ENCODE measurements around the gene ZCCHC7.

The ZCCHC7 gene

GRCh38 chr9:37342895-37343294 is 222.5 kb downstream of the ZCCHC7 start:
- no peak for DNase-seq

DNA sequence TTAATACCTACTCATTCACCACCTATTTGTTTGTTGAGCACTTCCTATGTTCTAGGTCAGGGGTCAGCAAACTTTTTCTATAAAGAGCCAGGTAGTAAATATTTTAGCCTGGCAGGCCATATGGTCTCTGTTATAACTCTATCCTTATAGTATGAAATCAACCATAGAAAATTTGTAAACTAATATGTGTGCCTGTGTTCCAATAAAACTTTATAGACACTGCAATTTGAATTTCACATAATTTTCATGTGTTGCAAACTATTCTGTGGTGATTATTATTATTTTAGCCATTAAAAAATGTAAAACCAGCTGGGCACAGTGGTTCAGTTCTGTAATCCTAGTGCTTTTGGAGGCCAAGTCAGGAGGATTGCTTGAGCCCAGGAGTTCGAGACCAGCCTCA is 223.3 kb downstream of the ZCCHC7 start:
- DNase-seq, result no peak

GRCh38 chr9:37345038-37345437 is 224.7 kb downstream of the ZCCHC7 start:
- DNase-seq, result no peak

DNA sequence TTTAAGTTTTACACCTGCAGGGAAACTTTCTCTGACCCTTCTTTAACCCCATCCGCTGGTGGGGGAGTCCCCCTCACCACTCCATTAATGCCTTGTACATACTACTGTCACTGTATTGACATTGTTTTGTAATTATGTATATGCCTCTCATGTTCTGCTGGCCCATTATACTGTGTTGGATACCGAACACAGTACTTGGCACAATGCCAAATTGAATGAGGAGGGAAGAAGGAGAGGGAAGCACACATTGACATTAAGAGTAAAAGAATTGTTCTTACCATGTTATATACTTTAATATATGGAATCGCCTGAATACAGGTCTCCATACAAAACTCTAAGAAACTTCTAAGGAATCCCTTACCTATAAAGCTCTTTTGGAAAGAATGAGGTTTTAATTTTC is 228.5 kb downstream of the ZCCHC7 start:
- DNase-seq, result no peak

GRCh38 chr9:37350486-37351190 is 230.3 kb downstream of the ZCCHC7 start:
- no peak for DNase-seq

DNA sequence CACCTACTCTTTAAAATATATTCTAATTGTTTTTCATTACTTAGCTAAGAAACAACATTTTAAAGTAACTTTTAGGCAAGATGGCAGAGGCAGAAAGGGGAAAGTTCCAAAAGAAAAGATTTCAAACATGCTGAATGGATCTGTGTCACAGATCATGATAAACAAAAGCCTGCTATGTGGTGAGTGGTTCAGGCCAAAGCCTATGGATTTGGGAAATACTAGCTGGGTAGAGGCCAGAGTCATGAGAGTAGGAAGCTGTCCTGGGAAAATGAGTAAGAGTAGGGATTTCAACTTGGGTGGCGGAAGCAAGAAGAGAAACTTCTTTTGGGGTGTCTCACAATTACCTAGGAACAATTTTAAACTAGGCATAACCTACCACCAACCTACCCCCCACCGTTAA is 233.4 kb downstream of the ZCCHC7 start:
- no peak for DNase-seq

GRCh38 chr9:37362430-37362829 is 242.1 kb downstream of the ZCCHC7 start:
- no peak for DNase-seq

DNA sequence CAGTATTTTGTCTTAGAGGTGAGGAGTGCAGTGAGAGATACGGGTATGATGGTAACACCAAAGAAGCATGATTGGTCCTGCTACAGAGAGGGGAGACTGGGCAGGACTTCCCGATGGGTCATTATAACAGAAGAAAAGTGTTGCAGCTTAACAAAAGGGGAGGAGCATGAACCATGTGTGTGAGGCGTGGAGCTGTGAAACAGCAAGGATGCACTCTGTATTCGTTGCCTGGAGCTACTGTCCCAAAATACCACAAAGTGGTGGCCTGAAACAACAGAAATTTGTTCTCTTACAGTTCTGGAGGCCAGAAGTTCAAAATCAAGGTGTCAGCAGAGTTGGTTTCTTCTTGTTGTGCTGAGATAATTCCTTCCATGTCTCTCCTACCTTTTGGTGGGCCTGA is 242.8 kb downstream of the ZCCHC7 start:
- no peak for DNase-seq

- DNase-seq, result no peak
These were observed 243.8 kb downstream of the ZCCHC7 start for GRCh38 chr9:37364136-37364535.

DNA sequence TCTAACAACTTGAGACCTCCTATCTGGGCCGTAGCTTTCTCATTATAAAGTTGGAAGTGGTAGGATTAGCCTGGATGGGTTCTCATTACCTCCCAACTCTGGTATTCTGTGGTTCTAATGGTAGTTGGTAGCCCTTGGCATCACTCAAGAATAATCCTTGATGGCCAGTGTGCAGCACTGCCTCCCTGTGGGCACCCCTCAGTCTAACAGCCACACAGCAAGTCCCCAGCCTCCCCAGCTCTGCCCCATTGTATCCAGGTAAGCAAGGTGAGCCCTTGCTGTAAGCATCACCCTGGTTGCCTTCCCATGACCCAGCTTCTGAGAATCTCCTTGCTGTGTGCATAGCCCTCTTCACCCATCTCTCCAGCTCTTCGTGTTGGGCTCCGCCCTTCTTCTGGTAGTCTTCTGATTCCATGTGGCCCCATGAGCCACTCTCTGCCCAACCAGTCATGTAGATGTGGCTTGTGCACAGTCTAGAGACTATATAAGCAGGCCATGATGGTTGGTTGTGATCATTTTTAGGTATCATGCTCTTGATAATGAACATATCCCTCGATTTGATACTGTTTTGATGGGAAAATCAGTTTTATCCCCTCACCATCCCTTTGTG is 244.5 kb downstream of the ZCCHC7 start:
- DNase-seq, result no peak

- DNase-seq, result no peak
These were observed 249.3 kb downstream of the ZCCHC7 start for GRCh38 chr9:37369671-37370070.

GRCh38 chr9:37370282-37370681 is 249.9 kb downstream of the ZCCHC7 start:
- no peak for DNase-seq

GRCh38 chr9:37370968-37371563 is 250.7 kb downstream of the ZCCHC7 start:
- DNase-seq, result no peak

GRCh38 chr9:37371565-37372464 is 251.4 kb downstream of the ZCCHC7 start:
- DNase-seq, result no peak

DNA sequence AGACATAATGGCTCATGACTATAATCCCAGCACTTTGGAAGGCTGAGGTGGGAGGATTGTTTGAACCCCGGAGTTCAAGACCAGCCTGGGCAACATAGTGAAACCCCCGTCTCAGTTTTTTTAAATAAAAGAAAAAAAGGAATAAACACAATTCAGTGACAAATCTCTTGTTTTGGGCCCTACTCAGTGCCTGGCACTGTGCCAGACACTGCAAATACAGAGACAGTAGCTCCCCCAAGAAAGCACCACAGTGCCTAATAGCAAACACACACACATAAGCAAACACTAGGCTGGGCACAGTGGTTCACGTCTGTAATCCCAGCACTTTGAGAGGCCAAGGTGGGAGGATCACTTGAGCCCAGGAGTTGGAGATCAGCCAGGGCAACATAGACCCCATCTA is 252.5 kb downstream of the ZCCHC7 start:
- DNase-seq, result no peak

- DNase-seq, result no peak
These were observed 253.2 kb downstream of the ZCCHC7 start for GRCh38 chr9:37373621-37374020.

GRCh38 chr9:37374892-37375291 is 254.5 kb downstream of the ZCCHC7 start:
- DNase-seq, result no peak

- DNase-seq, result no peak
These were observed 257.6 kb downstream of the ZCCHC7 start for GRCh38 chr9:37377688-37378612.

- DNase-seq, result no peak
These were observed 258.2 kb downstream of the ZCCHC7 start for GRCh38 chr9:37378613-37379004.

GRCh38 chr9:37379835-37380234 is 259.5 kb downstream of the ZCCHC7 start:
- DNase-seq, result no peak

DNA sequence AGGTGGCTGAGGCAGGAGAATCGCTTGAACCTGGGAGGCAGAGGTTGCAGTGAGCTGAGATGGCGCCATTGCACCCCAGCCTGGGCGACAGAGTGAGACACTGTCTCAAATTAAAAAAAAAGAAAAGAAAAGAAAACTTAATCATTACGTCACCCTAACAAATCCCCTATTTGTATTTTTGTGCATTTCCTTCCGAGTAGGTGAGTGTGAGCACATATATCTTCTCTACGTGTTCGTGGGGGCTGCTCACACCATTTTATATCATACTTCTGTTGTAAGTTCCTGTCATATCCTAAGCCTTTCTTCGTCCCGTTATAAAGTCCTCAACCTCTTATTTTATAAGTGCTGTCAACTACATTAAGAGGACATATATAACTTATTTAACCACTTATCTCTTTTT is 260.2 kb downstream of the ZCCHC7 start:
- no peak for DNase-seq

- DNase-seq, result peak; percentile 14
These were observed 260.8 kb downstream of the ZCCHC7 start for GRCh38 chr9:37381094-37381741.

Measured in DMS79 (cell line).